Measurements from ENCODE around the gene WDR87.

GRCh38 chr19:37925212-37925611, 18.8 kb upstream of the WDR87 start:
- TF ChIP-seq CTCF (IDR thresholded peaks at IDR 0.05; ENCODE audit: insufficient read depth, low read length) (no peak), POLR2AphosphoS5 (IDR thresholded peaks at IDR 0.05; ENCODE audit: low read depth) (no peak), REST (IDR thresholded peaks at IDR 0.05; ENCODE audit: insufficient replicate concordance, low read depth) (no peak)

Data from HL-60 (cell line).